ENCODE data around the gene VIPR2. TPM values are rescaled to one million over a fixed set of nuclear protein-coding genes. Genes with fewer than 3 reads are reported as not detected.

The VIPR2 gene
- total and polyA plus RNA-seq, 7 experiments from 2014 or later: 0.27 to 1.3 (median 0.98) TPM; not detected in 4

DNA sequence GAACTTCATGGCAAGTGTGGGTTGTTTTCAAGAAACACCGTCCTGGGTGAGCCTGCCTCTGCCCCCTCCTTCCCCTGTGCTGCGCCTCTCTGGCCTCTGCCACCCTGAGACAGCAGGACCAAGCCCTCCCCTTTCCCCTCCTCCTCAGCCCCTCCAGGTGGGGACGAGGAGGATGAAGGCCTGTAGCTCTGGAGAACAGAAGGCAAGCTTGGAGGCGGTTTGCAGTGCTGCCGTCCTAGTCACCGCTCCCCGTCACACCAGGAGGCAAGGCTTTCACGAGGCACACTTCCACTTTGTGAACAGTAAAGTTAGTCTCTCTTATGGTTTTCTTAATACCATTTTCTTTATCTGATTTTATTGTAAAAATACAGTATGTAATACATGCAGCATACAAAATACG, 8.8 kb upstream of the VIPR2 start:
- Histone ChIP-seq H3K4me1 (ENCODE audit: control insufficient read depth in 2 of 2, insufficient read depth in 2 of 2, low read length in 2 of 2) (no peaks in the 10 kb centered on the region), H3K27ac (ENCODE audit: low read depth, low read length) (no peak overlapping the region), H3K36me3 (ENCODE audit: control insufficient read depth in 2 of 3, insufficient read depth in 3 of 3, low read length in 3 of 3) (no peaks in the 10 kb centered on the region), H3K27me3 (ENCODE audit: control insufficient read depth in 2 of 2, insufficient read depth in 2 of 2, low read length in 2 of 2) (no peaks in the 10 kb centered on the region), H3K9me3 (ENCODE audit: control insufficient read depth in 2 of 3, low read length in 3 of 3) (no peaks in the 10 kb centered on the region), H3K4me3 (ENCODE audit: low read length) (no peak overlapping the region)
- H3K4me3 Mint-ChIP-seq: no peak overlapping the region
- H3K9me3 Mint-ChIP-seq: no peaks in the 10 kb centered on the region
- H3K4me1 Mint-ChIP-seq: no peaks in the 10 kb centered on the region
- CTCF ChIA-PET: no interaction called here
- ATAC-seq: no peak
- no peak for DNase-seq
- intact Hi-C loops (cut with micrococcal nuclease): no loop called here
- H3K36me3 Mint-ChIP-seq: no peaks in the 10 kb centered on the region
- POLR2A ChIA-PET: no interaction called here
- no peak overlapping the region for H3K27ac Mint-ChIP-seq
- peaks cover 0 to 5% (median 4%) of the 10 kb centered on the region in 5 donors for H3K27me3 Mint-ChIP-seq

DNA sequence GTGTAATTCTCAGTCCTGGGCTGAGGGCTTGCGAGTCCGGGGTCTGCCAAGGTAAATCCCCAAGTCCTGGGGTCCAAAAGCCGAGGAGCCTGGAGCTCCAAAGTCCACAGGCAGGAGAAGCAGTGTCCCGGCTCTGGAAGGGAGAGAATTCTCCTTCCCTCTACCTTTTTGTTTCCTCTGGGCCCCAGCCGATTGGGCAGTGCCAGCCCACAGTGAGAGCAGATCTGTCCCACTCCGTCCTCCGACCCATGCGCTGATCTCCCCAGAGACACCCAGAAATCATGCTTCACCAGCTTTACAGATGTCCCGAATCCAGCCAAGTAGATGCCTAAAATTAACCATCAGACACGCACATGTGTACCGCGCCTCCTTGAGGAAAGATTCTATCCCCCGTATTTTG, 8.1 kb upstream of the VIPR2 start:
- no peaks in the 10 kb centered on the region for H3K36me3 ChIP-seq (ENCODE audit: control insufficient read depth in 2 of 3, insufficient read depth in 3 of 3, low read length in 3 of 3)
- intact Hi-C loops (cut with micrococcal nuclease): no loop called here
- no peaks in the 10 kb centered on the region for H3K4me1 ChIP-seq (ENCODE audit: control insufficient read depth in 2 of 2, insufficient read depth in 2 of 2, low read length in 2 of 2)
- no peak overlapping the region for H3K4me3 Mint-ChIP-seq
- H3K27ac Mint-ChIP-seq: no peak overlapping the region
- no peaks in the 10 kb centered on the region for H3K9me3 ChIP-seq (ENCODE audit: control insufficient read depth in 2 of 3, low read length in 3 of 3)
- H3K9me3 Mint-ChIP-seq: no peaks in the 10 kb centered on the region
- no peak overlapping the region for H3K27ac ChIP-seq (ENCODE audit: low read depth, low read length)
- H3K27me3 ChIP-seq (ENCODE audit: control insufficient read depth in 2 of 2, insufficient read depth in 2 of 2, low read length in 2 of 2): no peaks in the 10 kb centered on the region
- no peaks in the 10 kb centered on the region for H3K4me1 Mint-ChIP-seq
- no peaks in the 10 kb centered on the region for H3K36me3 Mint-ChIP-seq
- H3K27me3 Mint-ChIP-seq: peaks cover 0 to 11% (median 4%) of the 10 kb centered on the region in 5 donors
- DNase-seq (no peak), ATAC-seq (no peak)
- H3K4me3 ChIP-seq (ENCODE audit: low read length): no peak overlapping the region
- CTCF ChIA-PET: no interaction called here
- POLR2A ChIA-PET: no interaction called here

DNA sequence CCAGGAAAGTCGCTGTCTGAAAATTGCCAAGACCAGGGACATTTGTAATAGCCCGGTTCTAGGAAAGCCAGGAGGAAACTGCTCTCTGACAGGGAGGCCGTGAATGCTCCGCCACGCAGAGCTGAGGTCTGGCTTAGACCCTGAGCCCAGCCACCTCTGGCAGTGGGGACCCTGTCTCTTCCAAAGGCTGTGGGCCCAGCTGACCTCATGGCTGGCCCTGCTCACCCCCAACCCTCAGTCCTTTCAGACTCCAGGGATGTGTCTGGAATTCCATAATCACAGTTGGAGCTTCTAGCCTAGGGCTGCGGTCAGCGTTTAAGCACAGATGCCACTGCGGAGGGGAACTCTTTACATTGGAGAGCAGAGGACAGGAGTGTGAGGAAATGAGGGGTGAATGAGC, 6.6 kb upstream of the VIPR2 start:
- CTCF ChIA-PET: no interaction called here
- Mint-ChIP-seq H3K27ac (no peak overlapping the region), H3K9me3 (no peaks in the 10 kb centered on the region), H3K27me3 (peaks cover 0 to 12% (median 0%) of the 10 kb centered on the region in 5 donors), H3K36me3 (no peaks in the 10 kb centered on the region), H3K4me3 (no peak overlapping the region), H3K4me1 (no peaks in the 10 kb centered on the region)
- DNase-seq (no peak), ATAC-seq (no peak)
- POLR2A ChIA-PET: no interaction called here
- H3K4me1 ChIP-seq (ENCODE audit: control insufficient read depth in 2 of 2, insufficient read depth in 2 of 2, low read length in 2 of 2): no peaks in the 10 kb centered on the region
- intact Hi-C loops (cut with micrococcal nuclease): no loop called here
- no peak overlapping the region for H3K27ac ChIP-seq (ENCODE audit: low read depth, low read length)
- H3K4me3 ChIP-seq (ENCODE audit: low read length): no peak overlapping the region
- no peaks in the 10 kb centered on the region for H3K36me3 ChIP-seq (ENCODE audit: control insufficient read depth in 2 of 3, insufficient read depth in 3 of 3, low read length in 3 of 3)
- H3K9me3 ChIP-seq (ENCODE audit: control insufficient read depth in 2 of 3, low read length in 3 of 3): no peaks in the 10 kb centered on the region
- peaks cover 0 to 1% of the 10 kb centered on the region in 2 donors for H3K27me3 ChIP-seq (ENCODE audit: control insufficient read depth in 2 of 2, insufficient read depth in 2 of 2, low read length in 2 of 2)

DNA sequence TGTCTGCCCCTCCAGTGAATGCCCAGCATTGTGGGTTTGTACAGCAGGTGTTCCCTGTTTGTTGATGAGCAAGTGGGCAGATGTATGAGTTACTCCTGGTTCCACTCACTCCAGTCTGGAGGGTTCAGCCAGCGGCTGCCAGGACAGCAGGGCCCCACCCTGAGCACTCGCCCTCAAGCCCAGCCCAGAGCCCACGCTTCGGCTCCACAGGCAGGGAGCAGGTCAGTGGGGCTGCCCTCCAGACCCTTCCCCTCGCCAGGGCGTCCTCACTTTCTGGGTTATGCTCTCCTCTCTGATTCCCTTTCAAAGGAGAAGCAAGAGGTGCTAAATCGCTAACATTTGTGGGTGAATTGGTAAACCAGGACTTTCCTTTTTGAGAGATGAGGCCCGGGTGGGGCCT, 4.8 kb upstream of the VIPR2 start:
- ChIA-PET CTCF (no interaction called here), POLR2A (no interaction called here)
- Mint-ChIP-seq H3K4me1 (peaks cover 0 to 5% (median 0%) of the 10 kb centered on the region in 7 donors), H3K27me3 (peaks cover 0 to 12% (median 4%) of the 10 kb centered on the region in 5 donors), H3K9me3 (no peaks in the 10 kb centered on the region), H3K27ac (no peak overlapping the region), H3K36me3 (no peaks in the 10 kb centered on the region), H3K4me3 (no peak overlapping the region)
- H3K27ac ChIP-seq (ENCODE audit: low read depth, low read length): no peak overlapping the region
- H3K36me3 ChIP-seq (ENCODE audit: control insufficient read depth in 2 of 3, insufficient read depth in 3 of 3, low read length in 3 of 3): no peaks in the 10 kb centered on the region
- peaks cover 0 to 3% of the 10 kb centered on the region in 2 donors for H3K27me3 ChIP-seq (ENCODE audit: control insufficient read depth in 2 of 2, insufficient read depth in 2 of 2, low read length in 2 of 2)
- H3K4me1 ChIP-seq (ENCODE audit: control insufficient read depth in 2 of 2, insufficient read depth in 2 of 2, low read length in 2 of 2): no peaks in the 10 kb centered on the region
- no peak for ATAC-seq
- intact Hi-C loops (cut with micrococcal nuclease): loop anchor here in 1 of 2 donors (5.0 kb wide), 2 partner anchors 48 to 97 kb away; no protein-coding TSS in a partner anchor
- H3K9me3 ChIP-seq (ENCODE audit: control insufficient read depth in 2 of 3, low read length in 3 of 3): no peaks in the 10 kb centered on the region
- H3K4me3 ChIP-seq (ENCODE audit: low read length): no peak overlapping the region
- DNase-seq: no peak

DNA sequence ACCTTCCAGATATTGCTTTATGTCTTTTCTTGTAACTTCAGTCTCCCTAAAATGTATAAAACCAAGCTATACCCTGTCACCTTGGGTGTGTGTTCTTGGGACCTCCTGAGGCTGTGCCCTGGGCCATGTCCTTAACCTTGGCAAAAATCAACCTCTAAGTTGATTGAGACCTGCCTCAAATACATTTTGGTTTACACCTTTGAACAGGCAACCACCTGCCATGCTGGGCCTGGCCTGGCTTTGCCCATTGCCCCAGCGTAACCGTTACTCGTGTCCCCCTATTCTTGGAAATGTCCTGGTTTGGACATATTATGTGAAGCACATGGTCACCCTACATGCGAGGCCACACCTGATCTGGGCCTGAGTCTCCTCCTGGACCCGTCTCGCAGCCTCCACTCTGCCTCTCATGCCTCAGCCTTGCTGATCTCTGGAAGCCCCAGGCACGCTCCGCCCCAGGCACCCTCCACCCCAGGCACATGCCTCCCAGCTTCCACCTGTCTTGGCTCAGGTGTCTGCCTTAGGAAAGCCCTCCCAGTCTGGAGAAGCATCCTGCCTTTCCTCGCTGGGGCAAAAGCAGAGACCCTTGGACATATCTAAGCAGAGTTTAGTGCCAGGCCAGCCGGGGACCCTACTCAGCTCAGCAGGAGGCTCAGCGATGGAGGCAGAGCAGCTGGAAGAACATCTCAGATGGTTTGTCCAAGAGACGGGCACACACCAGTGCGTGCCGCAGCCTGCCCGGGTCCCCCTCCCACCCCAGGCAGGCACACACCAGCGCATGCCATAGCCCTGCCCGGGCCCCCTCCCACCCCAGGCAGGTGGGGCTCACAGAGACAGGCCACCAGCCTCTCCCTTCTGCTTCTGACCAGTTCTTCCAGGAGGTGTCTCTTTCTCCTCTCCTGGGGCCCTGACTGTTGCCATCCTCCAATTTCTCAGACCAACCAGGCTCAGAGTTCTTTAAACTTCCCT, 4.0 kb upstream of the VIPR2 start:
- ChIA-PET CTCF (no interaction called here), POLR2A (no interaction called here)
- intact Hi-C loops (cut with micrococcal nuclease): loop anchor here in 1 of 2 donors (5.0 kb wide), 2 partner anchors 49 to 96 kb away; no protein-coding TSS in a partner anchor
- no peak for ATAC-seq
- Mint-ChIP-seq H3K36me3 (no peaks in the 10 kb centered on the region), H3K4me1 (peaks cover 0 to 5% (median 5%) of the 10 kb centered on the region in 7 donors), H3K27ac (no peak overlapping the region), H3K4me3 (no peak overlapping the region), H3K27me3 (peaks cover 4 to 12% (median 4%) of the 10 kb centered on the region in 5 donors), H3K9me3 (no peaks in the 10 kb centered on the region)
- H3K36me3 ChIP-seq (ENCODE audit: control insufficient read depth in 2 of 3, insufficient read depth in 3 of 3, low read length in 3 of 3): no peaks in the 10 kb centered on the region
- DNase-seq: no peak
- H3K9me3 ChIP-seq (ENCODE audit: control insufficient read depth in 2 of 3, low read length in 3 of 3): no peaks in the 10 kb centered on the region
- no peak overlapping the region for H3K4me3 ChIP-seq (ENCODE audit: low read length)
- H3K27ac ChIP-seq (ENCODE audit: low read depth, low read length): no peak overlapping the region
- peaks cover 0 to 7% of the 10 kb centered on the region in 2 donors for H3K4me1 ChIP-seq (ENCODE audit: control insufficient read depth in 2 of 2, insufficient read depth in 2 of 2, low read length in 2 of 2)
- H3K27me3 ChIP-seq (ENCODE audit: control insufficient read depth in 2 of 2, insufficient read depth in 2 of 2, low read length in 2 of 2): peaks cover 2 to 6% of the 10 kb centered on the region in 2 donors

DNA sequence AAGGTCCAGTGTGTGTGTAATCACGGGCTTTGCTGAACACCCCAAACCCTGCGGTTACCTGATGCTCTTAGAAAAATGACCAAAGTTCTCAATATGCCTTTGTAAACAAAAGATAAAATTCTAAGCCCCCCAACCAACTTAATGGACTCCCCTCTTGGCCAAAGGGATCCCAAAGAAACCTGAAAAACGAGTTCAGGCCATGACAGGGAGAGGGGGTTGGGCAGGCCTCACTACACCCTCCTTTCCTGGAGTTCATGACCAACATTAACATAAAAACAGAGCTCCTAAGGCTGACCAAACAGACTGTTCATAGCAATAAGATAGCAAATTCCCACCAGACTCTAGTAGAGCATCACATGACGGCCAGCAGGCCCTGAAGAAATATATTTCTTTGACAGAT, 3.0 kb upstream of the VIPR2 start:
- POLR2A ChIA-PET: no interaction called here
- H3K4me1 ChIP-seq (ENCODE audit: control insufficient read depth in 2 of 2, insufficient read depth in 2 of 2, low read length in 2 of 2): peaks cover 0 to 8% of the 10 kb centered on the region in 2 donors
- Mint-ChIP-seq H3K27me3 (peaks cover 9 to 20% (median 11%) of the 10 kb centered on the region in 5 donors), H3K4me3 (no peak overlapping the region), H3K36me3 (no peaks in the 10 kb centered on the region), H3K4me1 (peaks cover 0 to 14% (median 6%) of the 10 kb centered on the region in 7 donors), H3K9me3 (peaks cover 0 to 2% (median 0%) of the 10 kb centered on the region in 11 donors), H3K27ac (no peak overlapping the region)
- DNase-seq (no peak), ATAC-seq (no peak)
- H3K27ac ChIP-seq (ENCODE audit: low read depth, low read length): no peak overlapping the region
- CTCF ChIA-PET: no interaction called here
- intact Hi-C loops (cut with micrococcal nuclease): loop anchor here in 1 of 2 donors (5.0 kb wide), 2 partner anchors 50 to 95 kb away; no protein-coding TSS in a partner anchor
- no peak overlapping the region for H3K4me3 ChIP-seq (ENCODE audit: low read length)
- no peaks in the 10 kb centered on the region for H3K36me3 ChIP-seq (ENCODE audit: control insufficient read depth in 2 of 3, insufficient read depth in 3 of 3, low read length in 3 of 3)
- H3K27me3 ChIP-seq (ENCODE audit: control insufficient read depth in 2 of 2, insufficient read depth in 2 of 2, low read length in 2 of 2): peaks cover 5 to 11% of the 10 kb centered on the region in 2 donors
- H3K9me3 ChIP-seq (ENCODE audit: control insufficient read depth in 2 of 3, low read length in 3 of 3): no peaks in the 10 kb centered on the region
